Mucosa of descending colon (tissue), 3 donors: ENCODE results near the gene NMNAT3. TPM values are rescaled to one million over a fixed set of nuclear protein-coding genes. Genes with fewer than 3 reads are reported as not detected.

ENCODE experiments used
- ATAC-seq: fragments of 200-7000 bp; cut with Tn5 transposase; one replicate; pipeline ENCODE4 v1.9.1; 2020; ENCODE audit warnings: mild to moderate bottlenecking, moderate library complexity
- DNase-seq, 3 donors: peaks; one replicate each; pipeline ENCODE4 v3.0.0-alpha.2; 2020
- H3K36me3 ChIP-seq: fragments of 200-600 bp; one replicate; pipeline ENCODE4 v1.8.0; 2021; ENCODE audit warnings: low read depth, mild to moderate bottlenecking
- H3K4me1 ChIP-seq: fragments of 200-600 bp; one replicate; pipeline ENCODE4 v1.8.0; 2021; ENCODE audit warnings: low read depth, mild to moderate bottlenecking
- H3K4me3 ChIP-seq: fragments of 200-600 bp; one replicate; pipeline ENCODE4 v1.8.0; 2021; ENCODE audit warnings: mild to moderate bottlenecking
- H3K9me3 ChIP-seq: fragments of 200-600 bp; one replicate; pipeline ENCODE4 v1.8.0; 2021; ENCODE audit warnings: mild to moderate bottlenecking
- intact Hi-C, 2 donors: fragments of 100-400 bp; cut with DNase I in 1 of 2; cut with micrococcal nuclease in 1 of 2; formaldehyde crosslinking; loops; one replicate each; pipeline versions ENCODE4 v1.11.0 to v1.11.1; 2022; cut with DNase I, micrococcal nuclease
- total RNA-seq, 3 donors: library from RNA; stranded (reverse); fragmentation: NEBNext Ultra II Directional in 2 of 3; extraction: Animal tissue kit (Norgen Biotek cat#: 25700) in 2 of 3; gene quantifications; one replicate each; pipeline versions ENCODE4 v1.2.1 to v1.2.4, GENCODE V29; 2021 to 2023
- TF ChIP-seq, protein P1 (sequence below): fragments of 200-600 bp; IDR thresholded peaks from one replicate; pipeline ENCODE4 v1.8.0; 2022; ENCODE audit warnings: antibody characterized with exemption, mild to moderate bottlenecking
- donor health status: DM: no; HTN: no; CAD: no; lungs with moderate emphysema.
- donor health status: DM: no; HTN: no; CAD: no.
- donor health status: DM: no; HTN: yes; CAD: no.

NMNAT3 gene
- total RNA-seq, 3 donors from 2014 or later, result 7.9 to 11.9 (median 10.7) TPM

DNA sequence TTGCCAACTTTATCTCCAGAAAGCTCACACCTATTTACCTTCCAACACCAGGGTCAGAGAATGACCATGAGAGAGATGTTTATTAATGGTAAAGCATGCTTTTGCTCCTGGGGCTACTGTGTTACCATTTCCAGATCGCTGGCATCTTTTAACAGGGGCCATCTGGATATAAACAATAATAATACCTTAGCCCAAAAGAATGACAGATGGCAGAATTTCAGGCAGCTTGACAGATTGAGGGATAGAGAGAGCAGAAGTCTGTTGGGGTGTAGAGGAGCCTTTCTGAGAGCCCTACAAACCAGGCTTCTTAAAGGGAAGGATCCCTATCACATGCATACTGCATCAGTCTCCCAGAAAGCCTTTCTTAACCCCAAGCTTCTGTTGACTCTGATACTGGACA, 156.0 kb downstream of the NMNAT3 start:
- no peak for DNase-seq
- no peak overlapping the region for H3K4me3 ChIP-seq
- intact Hi-C loops, result no loop called here
- TF ChIP-seq, protein P1, sequence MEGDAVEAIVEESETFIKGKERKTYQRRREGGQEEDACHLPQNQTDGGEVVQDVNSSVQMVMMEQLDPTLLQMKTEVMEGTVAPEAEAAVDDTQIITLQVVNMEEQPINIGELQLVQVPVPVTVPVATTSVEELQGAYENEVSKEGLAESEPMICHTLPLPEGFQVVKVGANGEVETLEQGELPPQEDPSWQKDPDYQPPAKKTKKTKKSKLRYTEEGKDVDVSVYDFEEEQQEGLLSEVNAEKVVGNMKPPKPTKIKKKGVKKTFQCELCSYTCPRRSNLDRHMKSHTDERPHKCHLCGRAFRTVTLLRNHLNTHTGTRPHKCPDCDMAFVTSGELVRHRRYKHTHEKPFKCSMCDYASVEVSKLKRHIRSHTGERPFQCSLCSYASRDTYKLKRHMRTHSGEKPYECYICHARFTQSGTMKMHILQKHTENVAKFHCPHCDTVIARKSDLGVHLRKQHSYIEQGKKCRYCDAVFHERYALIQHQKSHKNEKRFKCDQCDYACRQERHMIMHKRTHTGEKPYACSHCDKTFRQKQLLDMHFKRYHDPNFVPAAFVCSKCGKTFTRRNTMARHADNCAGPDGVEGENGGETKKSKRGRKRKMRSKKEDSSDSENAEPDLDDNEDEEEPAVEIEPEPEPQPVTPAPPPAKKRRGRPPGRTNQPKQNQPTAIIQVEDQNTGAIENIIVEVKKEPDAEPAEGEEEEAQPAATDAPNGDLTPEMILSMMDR, result no peak
- H3K4me1 ChIP-seq, result no peaks in the 10 kb centered on the region
- ATAC-seq, result no peak
- no peaks in the 10 kb centered on the region for H3K9me3 ChIP-seq
- no peaks in the 10 kb centered on the region for H3K36me3 ChIP-seq

DNA sequence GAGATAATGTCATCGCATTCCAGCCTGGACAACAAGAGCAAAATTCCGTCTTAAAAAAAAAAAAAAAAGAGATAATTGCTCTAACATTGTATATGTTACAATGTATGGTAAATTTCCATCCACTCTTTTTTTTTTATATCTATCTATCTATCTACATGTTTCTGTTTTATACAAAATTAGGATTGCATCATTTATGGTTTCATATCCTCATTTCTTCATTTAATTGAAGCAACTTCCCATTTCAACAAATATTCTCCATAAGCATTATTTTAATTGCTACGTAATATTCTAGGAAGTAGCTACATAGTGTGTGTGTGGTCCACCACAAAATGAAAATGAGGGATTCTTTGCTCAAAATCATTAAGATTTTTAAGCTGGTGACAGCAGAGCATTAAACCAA, 156.6 kb downstream of the NMNAT3 start:
- no peaks in the 10 kb centered on the region for H3K36me3 ChIP-seq
- no peaks in the 10 kb centered on the region for H3K4me1 ChIP-seq
- intact Hi-C loops, result no loop called here
- DNase-seq (no peak), ATAC-seq (no peak)
- no peaks in the 10 kb centered on the region for H3K9me3 ChIP-seq
- TF ChIP-seq, protein P1, result no peak
- no peak overlapping the region for H3K4me3 ChIP-seq

DNA sequence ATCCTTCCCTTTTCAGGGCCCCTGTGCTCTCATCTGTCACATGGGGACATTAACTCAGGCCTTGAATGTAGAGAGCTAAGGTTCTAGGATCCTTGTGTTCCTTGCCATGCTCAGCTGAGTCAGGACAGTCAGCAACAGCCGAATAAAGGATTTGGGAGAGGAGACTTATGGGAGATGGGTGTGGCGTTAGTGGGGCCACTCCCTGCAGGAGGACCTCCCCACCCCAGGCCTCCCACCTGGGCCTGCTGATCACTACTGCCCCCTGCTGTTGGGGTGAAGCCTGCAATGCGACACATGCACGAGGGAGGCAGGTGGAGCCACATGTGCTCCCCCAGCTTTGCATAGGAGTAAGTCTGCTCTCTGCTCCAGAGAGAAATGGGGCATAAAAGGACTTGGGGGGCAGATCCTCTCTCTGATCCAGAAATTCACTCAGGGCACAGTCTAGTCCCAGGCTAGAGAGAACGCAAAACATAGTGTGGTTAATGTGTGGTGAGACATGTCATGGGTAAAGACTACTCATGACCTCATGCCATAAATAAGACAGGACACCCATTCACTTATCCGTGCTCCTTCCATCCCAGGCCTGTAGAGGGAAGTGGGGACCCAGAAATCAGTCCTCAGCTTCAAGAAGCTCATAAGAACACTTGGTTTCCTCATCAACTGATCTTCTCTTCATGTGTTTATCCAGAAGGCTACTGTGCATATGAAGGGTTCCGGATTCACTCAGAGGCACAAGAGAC, 157.6 kb downstream of the NMNAT3 start:
- TF ChIP-seq, protein P1, result no peak
- DNase-seq (peak in 2 of 3 donors; percentile 33 to 55), ATAC-seq (peak; percentile 80)
- Histone ChIP-seq H3K4me1 (no peaks in the 10 kb centered on the region), H3K36me3 (no peaks in the 10 kb centered on the region), H3K9me3 (no peaks in the 10 kb centered on the region), H3K4me3 (no peak overlapping the region)
- intact Hi-C loops, result no loop called here

DNA sequence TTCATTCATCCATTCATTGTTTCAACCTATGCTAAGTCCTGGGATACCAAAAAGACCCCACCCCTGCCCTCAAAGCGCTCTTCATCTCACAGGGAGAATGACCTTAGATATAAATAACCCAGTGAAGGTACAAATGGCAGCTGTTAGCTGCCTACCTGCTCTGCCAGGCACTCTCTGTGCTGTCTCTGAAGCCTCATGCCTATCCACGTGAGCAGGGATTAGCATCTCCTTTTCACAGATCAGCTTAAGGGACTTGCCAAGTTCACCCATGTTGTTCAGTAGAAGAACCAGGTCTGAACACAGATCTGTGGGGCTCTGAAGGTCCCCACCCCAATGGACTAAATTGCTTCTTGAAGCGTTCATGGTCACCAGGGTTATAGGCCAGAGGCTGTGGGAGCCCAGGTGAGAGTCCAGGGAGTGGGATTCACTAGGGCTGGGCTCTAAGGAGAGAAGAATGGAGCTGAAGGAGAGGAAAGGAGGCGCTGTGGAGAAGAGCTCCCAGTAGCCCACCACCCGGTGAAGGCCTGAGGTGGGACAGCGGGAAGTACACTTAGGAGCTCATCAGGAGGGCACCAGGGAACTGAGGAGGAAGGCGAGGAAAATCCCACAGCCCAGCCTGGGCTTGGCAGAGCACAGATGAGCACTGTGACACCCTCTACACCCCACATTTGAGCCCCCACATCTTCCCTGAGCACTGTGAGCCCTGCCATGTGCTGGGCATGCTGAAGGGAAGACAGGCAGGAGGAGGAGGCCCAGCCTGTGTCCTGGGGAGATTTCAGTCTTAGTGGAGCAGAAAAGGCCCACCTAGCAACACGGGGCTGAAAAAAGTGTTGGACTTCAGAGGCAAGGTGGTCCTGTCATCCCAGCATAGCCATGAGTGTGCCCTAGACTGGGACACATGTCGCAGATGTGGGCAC, 158.6 kb downstream of the NMNAT3 start:
- TF ChIP-seq, protein P1, result no peak
- ATAC-seq (no peak), DNase-seq (no peak)
- intact Hi-C loops, result no loop called here
- Histone ChIP-seq H3K4me1 (no peaks in the 10 kb centered on the region), H3K36me3 (no peaks in the 10 kb centered on the region), H3K9me3 (no peaks in the 10 kb centered on the region), H3K4me3 (no peak overlapping the region)

DNA sequence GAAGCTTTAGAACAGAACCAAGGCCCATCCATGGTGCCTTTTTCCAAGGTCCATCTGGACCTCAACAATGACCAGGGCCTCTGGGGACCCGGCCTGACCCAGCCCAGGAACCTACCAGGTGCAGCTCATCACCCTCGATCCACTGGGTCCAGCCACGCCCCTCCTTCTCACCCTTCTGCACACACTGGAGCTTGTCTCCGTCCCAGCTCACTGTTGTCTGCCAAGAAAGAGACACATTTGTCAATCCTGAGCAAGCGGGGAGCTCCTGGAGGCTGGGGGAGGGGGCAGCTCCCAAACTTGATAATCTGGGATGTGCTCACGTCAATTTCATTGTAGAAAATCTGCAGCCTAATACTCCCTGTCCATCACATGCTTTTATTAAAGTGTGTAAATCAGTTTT, 159.5 kb downstream of the NMNAT3 start:
- DNase-seq (no peak), ATAC-seq (no peak)
- TF ChIP-seq, protein P1, result no peak

More for the DNA sequence above, 159.5 kb downstream of the NMNAT3 start:
- Histone ChIP-seq H3K9me3 (no peaks in the 10 kb centered on the region), H3K36me3 (no peaks in the 10 kb centered on the region), H3K4me3 (no peak overlapping the region), H3K4me1 (no peaks in the 10 kb centered on the region)
- intact Hi-C loops, result no loop called here
